PC-9 (cell line): ENCODE results near the gene MINDY4.

Source experiments
- EZH2 ChIP-seq: fragments of 200-600 bp; sonication (generic); IDR thresholded peaks from 2 replicates; pipeline ENCODE4 v1.8.0; 2017; ENCODE audit warnings: antibody characterized with exemption, low read depth
- TF ChIP-seq, protein P1 (sequence below): fragments of 200-600 bp; sonication (generic); conservative IDR thresholded peaks from 2 replicates; pipeline ENCODE4 v1.6.1; 2017; ENCODE audit warnings: mixed run types, antibody characterized with exemption, mild to moderate bottlenecking, moderate library complexity

DNA sequence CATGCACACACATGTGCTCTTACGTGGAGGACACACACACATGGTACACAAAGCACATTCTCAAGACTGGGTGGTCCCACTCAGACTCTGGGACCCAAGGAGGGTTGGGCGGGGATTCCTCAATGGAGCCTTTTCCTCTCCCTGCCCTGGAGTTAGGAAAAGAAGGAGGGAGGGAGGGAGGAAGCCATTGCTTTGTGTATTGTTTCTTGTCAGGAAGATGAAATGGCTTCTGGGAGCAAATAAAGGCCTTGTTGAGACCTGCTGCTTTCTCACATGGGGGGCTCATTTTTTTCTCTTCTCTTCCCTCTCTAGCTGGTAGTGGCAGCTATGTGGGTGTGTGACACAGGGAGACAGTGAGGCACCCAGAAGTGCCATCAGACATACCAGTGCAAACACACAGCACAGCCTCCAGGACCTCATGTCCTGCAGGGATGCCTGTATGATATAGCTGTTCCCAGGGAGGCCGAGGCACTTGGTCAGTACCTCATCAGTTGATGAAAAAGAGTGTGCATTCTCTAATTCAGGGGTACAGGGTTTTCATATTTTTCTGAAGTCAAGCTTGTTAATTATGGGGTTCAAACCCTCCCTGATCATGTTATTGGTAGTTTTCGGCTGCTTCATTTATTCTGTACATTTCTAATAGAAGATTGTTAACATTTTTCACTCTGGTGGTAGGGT lies 146.1 kb downstream of the MINDY4 start:
- TF ChIP-seq, protein P1, sequence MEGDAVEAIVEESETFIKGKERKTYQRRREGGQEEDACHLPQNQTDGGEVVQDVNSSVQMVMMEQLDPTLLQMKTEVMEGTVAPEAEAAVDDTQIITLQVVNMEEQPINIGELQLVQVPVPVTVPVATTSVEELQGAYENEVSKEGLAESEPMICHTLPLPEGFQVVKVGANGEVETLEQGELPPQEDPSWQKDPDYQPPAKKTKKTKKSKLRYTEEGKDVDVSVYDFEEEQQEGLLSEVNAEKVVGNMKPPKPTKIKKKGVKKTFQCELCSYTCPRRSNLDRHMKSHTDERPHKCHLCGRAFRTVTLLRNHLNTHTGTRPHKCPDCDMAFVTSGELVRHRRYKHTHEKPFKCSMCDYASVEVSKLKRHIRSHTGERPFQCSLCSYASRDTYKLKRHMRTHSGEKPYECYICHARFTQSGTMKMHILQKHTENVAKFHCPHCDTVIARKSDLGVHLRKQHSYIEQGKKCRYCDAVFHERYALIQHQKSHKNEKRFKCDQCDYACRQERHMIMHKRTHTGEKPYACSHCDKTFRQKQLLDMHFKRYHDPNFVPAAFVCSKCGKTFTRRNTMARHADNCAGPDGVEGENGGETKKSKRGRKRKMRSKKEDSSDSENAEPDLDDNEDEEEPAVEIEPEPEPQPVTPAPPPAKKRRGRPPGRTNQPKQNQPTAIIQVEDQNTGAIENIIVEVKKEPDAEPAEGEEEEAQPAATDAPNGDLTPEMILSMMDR = no peak
- no peak for TF ChIP-seq EZH2
